HG03060 (cell line): ENCODE measurements around the gene TUBGCP2.

Experiments used
- ATAC-seq: cut with Tn5 transposase; IDR thresholded peaks from one replicate; pipeline ENCODE4 v1.9.1; 2021; ENCODE audit warnings: low read depth, moderate number of reproducible peaks; ENCODE audit not compliant: unreplicated experiment

The TUBGCP2 gene

DNA sequence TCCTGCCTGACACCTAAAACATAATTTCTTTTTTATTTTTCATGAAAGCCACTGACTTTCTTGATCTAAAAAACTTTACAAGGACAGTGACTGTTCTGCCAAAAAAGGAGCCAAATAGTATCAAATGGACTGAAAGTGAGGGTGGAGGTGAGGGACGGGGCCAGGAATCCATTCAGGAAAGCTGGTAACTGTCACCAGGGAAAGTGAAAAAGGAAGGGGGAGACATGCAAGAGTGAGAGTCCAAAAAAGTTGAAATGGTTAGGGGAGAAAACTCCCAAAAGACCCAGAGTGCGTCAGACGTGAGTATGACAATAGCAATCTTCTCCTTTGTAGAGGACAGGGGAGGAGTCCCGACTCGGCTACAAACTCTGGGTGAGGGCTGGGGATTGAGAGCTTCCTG, 35.6 kb upstream of the TUBGCP2 start:
- ATAC-seq, result no peak

DNA sequence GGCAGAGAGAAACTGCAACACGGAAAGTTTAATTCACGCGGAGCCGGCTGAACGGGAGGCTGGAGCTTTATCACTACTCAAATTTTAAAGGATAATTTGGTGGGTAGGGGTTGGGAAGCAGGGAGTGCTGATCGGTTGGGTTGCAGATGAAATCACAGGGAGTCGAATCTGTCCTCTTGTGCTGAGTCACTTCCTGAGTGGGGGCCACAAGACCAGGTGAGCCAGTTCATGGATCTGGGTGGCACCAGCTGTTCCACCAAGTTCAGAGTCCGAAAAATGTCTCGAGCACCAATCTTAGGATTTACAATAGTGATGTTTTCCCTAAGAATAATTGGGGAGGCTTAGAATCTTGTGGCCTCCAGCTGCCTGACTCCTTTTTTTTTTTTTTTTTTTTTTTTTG, 34.9 kb upstream of the TUBGCP2 start:
- no peak for ATAC-seq

- ATAC-seq, result no peak
Measured at GRCh38 chr10:133342942-133343341, 34.3 kb upstream of the TUBGCP2 start.

- no peak for ATAC-seq
Measured at GRCh38 chr10:133341983-133342382, 33.3 kb upstream of the TUBGCP2 start.

GRCh38 chr10:133339708-133340380, 31.2 kb upstream of the TUBGCP2 start:
- ATAC-seq, result no peak

DNA sequence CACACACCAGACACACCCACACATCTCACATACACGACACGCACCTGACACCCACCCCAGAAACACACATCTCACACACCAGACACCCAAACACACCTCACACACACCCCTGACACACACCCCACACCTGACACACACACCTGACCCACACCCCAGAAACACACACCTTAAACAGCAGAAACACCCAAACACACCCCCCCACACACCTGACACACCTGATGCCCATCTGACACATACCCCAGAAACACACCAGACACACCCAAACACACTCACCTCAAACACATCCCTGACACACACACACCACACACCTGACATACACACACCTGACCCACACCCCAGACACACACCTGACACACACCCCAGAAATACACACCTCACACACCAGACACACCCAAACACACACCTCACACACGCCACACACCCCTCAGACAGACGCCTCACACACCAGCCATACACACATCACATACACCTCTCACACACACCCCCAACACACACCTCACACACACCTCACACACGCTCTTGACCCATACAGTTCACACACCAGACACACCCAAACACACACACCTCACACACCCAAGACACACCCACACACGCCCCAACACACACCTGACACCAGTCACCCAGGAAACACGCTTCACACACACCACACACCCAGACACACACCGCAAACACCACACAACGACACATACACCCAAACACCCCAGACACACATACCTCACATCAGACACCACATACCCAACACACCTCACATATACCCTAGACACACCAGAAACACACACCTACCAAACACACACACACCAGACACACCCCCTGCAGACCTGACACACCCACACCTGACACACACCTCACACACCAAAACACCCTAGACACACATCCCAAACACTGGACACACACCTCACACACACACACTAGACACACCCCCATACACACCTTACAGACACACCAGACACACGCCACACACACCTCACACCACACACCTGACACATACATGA, 29.7 kb upstream of the TUBGCP2 start:
- ATAC-seq, result no peak

DNA sequence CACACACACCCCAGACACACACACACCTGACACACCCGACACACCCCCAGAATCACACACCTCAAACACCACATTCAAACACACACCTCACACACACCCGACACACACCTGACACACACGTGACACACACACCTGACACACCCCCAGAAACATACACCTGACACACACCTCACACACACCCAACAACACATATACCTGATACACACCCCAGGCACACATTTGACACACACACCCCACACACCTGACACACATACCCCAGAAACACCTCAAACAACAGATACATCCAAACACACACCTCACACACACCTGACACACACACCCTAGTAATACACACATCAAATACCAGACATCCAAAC, 28.7 kb upstream of the TUBGCP2 start:
- no peak for ATAC-seq

- no peak for ATAC-seq
Measured at GRCh38 chr10:133336577-133337369, 28.1 kb upstream of the TUBGCP2 start, which contains the start of gene CALY. TSS of gene CALY (minus strand) at chr10:133336896. CDS start at chr10:133328989, 7,907 bp downstream.

- ATAC-seq, result no peak
Measured at GRCh38 chr10:133336118-133336576, 27.5 kb upstream of the TUBGCP2 start.

GRCh38 chr10:133335246-133336117, 26.8 kb upstream of the TUBGCP2 start:
- ATAC-seq, result no peak

DNA sequence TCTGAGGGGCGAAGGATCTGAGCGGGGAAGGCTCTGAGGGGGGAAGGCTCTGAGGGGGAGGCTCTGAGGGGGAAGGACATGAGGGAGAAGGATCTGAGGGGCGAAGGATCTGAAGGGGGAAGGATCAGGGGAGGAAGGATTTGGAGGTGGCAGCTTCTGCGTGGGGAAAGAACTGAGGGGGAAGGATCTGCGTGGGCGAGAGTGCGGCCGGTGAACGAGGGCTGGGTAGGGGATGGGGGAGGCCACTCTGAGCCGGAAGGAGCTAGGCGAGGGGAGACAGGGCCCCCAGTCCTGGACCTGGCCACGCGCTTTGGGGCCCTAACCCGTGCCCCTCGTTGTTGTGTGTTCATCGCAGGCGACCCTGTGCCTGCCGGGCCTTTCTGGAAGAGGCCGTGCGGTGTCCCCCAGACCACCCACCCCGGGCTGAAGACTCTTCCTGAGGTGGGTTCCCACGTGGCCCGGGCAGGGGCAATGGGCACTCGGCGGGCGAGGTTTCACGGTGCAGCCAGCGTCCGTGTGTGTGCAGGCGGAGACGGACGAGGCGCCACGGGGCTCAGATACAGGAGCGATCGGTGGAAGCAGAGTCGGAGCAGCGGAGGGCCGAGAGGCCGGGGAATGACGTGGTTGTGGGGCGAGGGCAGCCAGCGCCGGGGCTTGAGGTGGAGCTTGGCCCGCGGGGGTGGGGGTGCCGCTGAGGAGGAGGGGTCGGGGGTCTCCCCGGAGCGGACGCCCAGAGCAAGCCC, 26.0 kb upstream of the TUBGCP2 start:
- ATAC-seq, result no peak

GRCh38 chr10:133332936-133333699, 24.4 kb upstream of the TUBGCP2 start:
- no peak for ATAC-seq

- ATAC-seq, result peak; percentile 89
Measured at GRCh38 chr10:133329491-133330202, 21.0 kb upstream of the TUBGCP2 start.

GRCh38 chr10:133328358-133329343, 20.0 kb upstream of the TUBGCP2 start:
- no peak for ATAC-seq

GRCh38 chr10:133327651-133328357, 19.1 kb upstream of the TUBGCP2 start:
- no peak for ATAC-seq
